ENCODE data around the gene FLAD1.

FLAD1 gene

GRCh38 chr1:154969860-154970452 lies 13.2 kb upstream of the FLAD1 start:
- POLR2A ChIA-PET = interaction anchor here (1.3 to 2.3 kb wide), 3 partner anchors 9 to 30 kb away, joined by 4 to 6 read pairs (median 4); partner anchors contain the start of gene PYGO2
- CTCF ChIA-PET = interaction anchor here (1.0 to 5.3 kb wide), 13 partner anchors 8 to 207 kb away, joined by 3 to 51 read pairs (median 5); partner anchors contain the start of genes FLAD1, PBXIP1 and PYGO2
- DNase-seq (ENCODE audit: extremely low spot score) = no peak
- TF ChIP-seq, protein P1, sequence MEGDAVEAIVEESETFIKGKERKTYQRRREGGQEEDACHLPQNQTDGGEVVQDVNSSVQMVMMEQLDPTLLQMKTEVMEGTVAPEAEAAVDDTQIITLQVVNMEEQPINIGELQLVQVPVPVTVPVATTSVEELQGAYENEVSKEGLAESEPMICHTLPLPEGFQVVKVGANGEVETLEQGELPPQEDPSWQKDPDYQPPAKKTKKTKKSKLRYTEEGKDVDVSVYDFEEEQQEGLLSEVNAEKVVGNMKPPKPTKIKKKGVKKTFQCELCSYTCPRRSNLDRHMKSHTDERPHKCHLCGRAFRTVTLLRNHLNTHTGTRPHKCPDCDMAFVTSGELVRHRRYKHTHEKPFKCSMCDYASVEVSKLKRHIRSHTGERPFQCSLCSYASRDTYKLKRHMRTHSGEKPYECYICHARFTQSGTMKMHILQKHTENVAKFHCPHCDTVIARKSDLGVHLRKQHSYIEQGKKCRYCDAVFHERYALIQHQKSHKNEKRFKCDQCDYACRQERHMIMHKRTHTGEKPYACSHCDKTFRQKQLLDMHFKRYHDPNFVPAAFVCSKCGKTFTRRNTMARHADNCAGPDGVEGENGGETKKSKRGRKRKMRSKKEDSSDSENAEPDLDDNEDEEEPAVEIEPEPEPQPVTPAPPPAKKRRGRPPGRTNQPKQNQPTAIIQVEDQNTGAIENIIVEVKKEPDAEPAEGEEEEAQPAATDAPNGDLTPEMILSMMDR (IDR thresholded peaks at IDR 0.05; ENCODE audit: control extremely low read depth, extremely low read depth, low read depth, missing control alignments) = no peak

DNA sequence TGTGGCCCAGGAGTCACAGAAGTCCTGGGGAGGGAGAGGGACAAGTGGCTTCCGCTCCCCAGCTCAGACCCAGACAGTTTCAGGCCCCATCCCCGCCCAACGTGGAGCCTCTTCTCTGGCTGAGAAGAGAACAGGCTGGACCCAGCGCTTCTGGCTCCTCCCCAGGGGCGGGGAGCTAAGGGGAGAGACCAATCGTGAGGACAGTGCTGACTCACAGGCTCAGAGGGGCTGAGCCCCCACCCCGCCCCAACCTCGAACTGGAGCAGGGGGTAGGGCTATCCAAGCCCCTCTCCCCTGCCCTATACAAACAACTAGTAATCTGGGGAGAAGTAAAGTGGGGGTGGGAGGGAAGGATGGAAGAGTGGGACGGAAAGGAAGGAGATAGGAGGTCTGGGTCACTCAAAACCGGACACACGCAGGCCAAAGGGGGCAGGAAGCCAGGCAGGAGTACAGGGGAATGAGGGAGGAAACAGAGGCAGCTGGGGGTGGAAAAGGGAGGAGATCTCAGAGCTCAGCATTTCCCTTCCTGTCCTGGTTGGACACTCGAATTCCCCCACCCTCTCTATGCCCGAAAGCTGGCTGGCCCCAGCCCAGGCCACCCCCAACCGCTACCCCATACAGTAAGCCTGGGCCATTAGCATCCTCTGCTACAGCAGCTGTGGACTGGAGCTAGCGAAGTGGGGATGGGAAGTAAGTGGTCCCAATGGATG lies 12.4 kb upstream of the FLAD1 start, which contains the start of gene SHC1:
Gene SHC1 (minus strand): TSS at position 117 of the 710 bp plus-strand sequence. CDS start 221 bp downstream, outside the sequence.
- TF ChIP-seq, protein P1 (IDR thresholded peaks at IDR 0.05; ENCODE audit: control extremely low read depth, extremely low read depth, low read depth, missing control alignments) = no peak
- peak; percentile 84 for DNase-seq (ENCODE audit: extremely low spot score)
- ChIA-PET CTCF (interaction anchor here (0.6 to 5.3 kb wide), 15 partner anchors 9 to 411 kb away, joined by 3 to 51 read pairs (median 4); partner anchors contain the start of genes ADAM15, PBXIP1 and PYGO2), POLR2A (interaction anchor here (0.6 to 2.3 kb wide), 4 partner anchors 9 to 164 kb away, joined by 3 to 6 read pairs (median 4); partner anchors contain the start of gene PYGO2)

GRCh38 chr1:154971341-154971998 lies 11.7 kb upstream of the FLAD1 start:
- TF ChIP-seq, protein P1 (IDR thresholded peaks at IDR 0.05; ENCODE audit: control extremely low read depth, extremely low read depth, low read depth, missing control alignments) = no peak
- DNase-seq (ENCODE audit: extremely low spot score) = no peak
- CTCF ChIA-PET = interaction anchor here (1.1 to 5.3 kb wide), 8 partner anchors 10 to 412 kb away, joined by 3 to 51 read pairs (median 6); partner anchors contain the start of genes ADAM15, PBXIP1 and PYGO2
- POLR2A ChIA-PET = interaction anchor here (1.3 to 2.3 kb wide), 3 partner anchors 10 to 28 kb away, joined by 4 to 6 read pairs (median 4); partner anchors contain the start of gene PYGO2

GRCh38 chr1:154972213-154972516 lies 11.0 kb upstream of the FLAD1 start:
- TF ChIP-seq, protein P1 (IDR thresholded peaks at IDR 0.05; ENCODE audit: control extremely low read depth, extremely low read depth, low read depth, missing control alignments) = no peak
- ChIA-PET CTCF (interaction anchor here (1.9 to 5.3 kb wide), 4 partner anchors 11 to 79 kb away, joined by 4 to 51 read pairs (median 8); partner anchors contain the start of genes ADAM15 and PYGO2), POLR2A (interaction anchor here (0.9 to 2.3 kb wide), 2 partner anchors 11 to 20 kb away, joined by 3 to 6 read pairs; partner anchors contain the start of gene PYGO2)

GRCh38 chr1:154972517-154973343 lies 10.4 kb upstream of the FLAD1 start:
- no peak for DNase-seq (ENCODE audit: extremely low spot score)
- TF ChIP-seq, protein P1 (IDR thresholded peaks at IDR 0.05; ENCODE audit: control extremely low read depth, extremely low read depth, low read depth, missing control alignments) = no peak
- CTCF ChIA-PET = interaction anchor here (1.0 to 5.3 kb wide), 10 partner anchors 8 to 112 kb away, joined by 3 to 51 read pairs (median 6); partner anchors contain the start of genes ADAM15 and PYGO2
- POLR2A ChIA-PET = interaction anchor here (0.7 to 2.4 kb wide), 4 partner anchors 11 to 33 kb away, joined by 3 to 6 read pairs (median 4); partner anchors contain the start of gene PYGO2

More at GRCh38 chr1:154972213-154972516, 11.0 kb upstream of the FLAD1 start:
- DNase-seq (ENCODE audit: extremely low spot score) = no peak
